ENCODE results near the gene DNAH6. TPM values are rescaled to one million over a fixed set of nuclear protein-coding genes. Genes with fewer than 3 reads are reported as not detected.

Gene DNAH6
- total RNA-seq, 1 experiment from 2014 or later, result 0.26 TPM

DNA sequence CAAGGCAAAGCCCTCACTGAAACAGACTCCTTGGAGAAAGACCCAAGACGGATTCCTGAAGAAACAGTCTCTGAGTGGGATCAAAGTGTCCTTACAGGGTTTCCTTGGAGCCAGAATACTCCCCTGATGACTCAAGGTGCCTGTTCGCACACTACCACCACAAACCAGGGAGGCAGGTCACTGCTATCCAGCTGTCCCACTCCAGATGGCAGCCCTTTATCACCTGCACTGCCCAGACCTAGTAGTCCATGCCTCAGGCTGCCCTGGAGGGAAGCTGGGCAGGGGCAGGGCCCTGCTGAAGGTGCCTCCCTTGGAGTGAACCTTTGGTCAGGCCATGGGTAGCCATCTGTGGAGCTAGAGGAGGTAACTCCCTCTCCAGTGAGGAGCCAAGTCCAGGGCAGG is 330.4 kb downstream of the DNAH6 start:
- Histone ChIP-seq H3K4me1 (ENCODE audit: insufficient read depth, low read length) (no peaks in the 10 kb centered on the region), H3K23ac (ENCODE audit: insufficient read length, low read depth, low read length) (no peak overlapping the region), H4K8ac (replicated peaks; ENCODE audit: insufficient read length, low read depth, low read length) (no peak overlapping the region), H3K9me3 (ENCODE audit: control insufficient read depth, low read depth, low read length) (no peaks in the 10 kb centered on the region), H3K79me2 (ENCODE audit: insufficient read depth, low read length) (no peaks in the 10 kb centered on the region), H3K23me2 (ENCODE audit: insufficient read length, low read depth, low read length, poor library complexity, severe bottlenecking) (no peaks in the 10 kb centered on the region), H3K14ac (ENCODE audit: insufficient read depth, low read length) (no peak overlapping the region; the same call in 1 of the 2 replicates), H3K79me1 (ENCODE audit: insufficient read depth, low read depth, low read length, poor library complexity, severe bottlenecking) (no peaks in the 10 kb centered on the region), H3K18ac (ENCODE audit: insufficient read length, low read depth, low read length) (no peak overlapping the region), H2BK15ac (ENCODE audit: low read depth, low read length) (no peak overlapping the region), H3T11ph (ENCODE audit: low read length) (no peak overlapping the region), H2AFZ (ENCODE audit: low read length) (no peak overlapping the region), H4K20me1 (ENCODE audit: control insufficient read depth, insufficient read depth, insufficient read length) (no peaks in the 10 kb centered on the region), H2BK5ac (ENCODE audit: insufficient read length, low read length) (no peak overlapping the region), H3K27me3 (ENCODE audit: insufficient read depth, low read length) (no peaks in the 10 kb centered on the region), H2BK20ac (ENCODE audit: low read depth, low read length, poor library complexity, severe bottlenecking) (no peak overlapping the region), H3K4me2 (ENCODE audit: insufficient read depth, insufficient read length, low read length) (no peak overlapping the region), H3K9ac (ENCODE audit: extremely low read depth, insufficient read length, low read length) (no peak overlapping the region), H4K91ac (ENCODE audit: insufficient read length, low read depth, low read length) (no peak overlapping the region), H3K27ac (ENCODE audit: insufficient read length, low read depth, low read length) (no peak overlapping the region), H2AK5ac (ENCODE audit: insufficient read length, low read length) (no peak overlapping the region), H3K56ac (ENCODE audit: insufficient read length, low read depth, low read length) (no peak overlapping the region), H4K5ac (ENCODE audit: insufficient read length, low read depth, low read length) (no peak overlapping the region), H2BK120ac (ENCODE audit: low read depth, low read length, poor library complexity, severe bottlenecking) (no peak overlapping the region), H2BK12ac (ENCODE audit: insufficient read length, low read depth, low read length) (no peak overlapping the region), H3K4ac (ENCODE audit: low read depth, low read length) (no peak overlapping the region)
- no peak overlapping the region for H3K27ac Mint-ChIP-seq
- no peaks in the 10 kb centered on the region; a peak in 1 of 7 replicates for H3K36me3 Mint-ChIP-seq (ENCODE audit: insufficient read depth in 1 of 3, low read depth in 3 of 3)
- no peaks in the 10 kb centered on the region for H3K9me3 Mint-ChIP-seq
- H3K4me1 Mint-ChIP-seq, result peaks cover 0 to 2% of the 10 kb centered on the region in 2 experiments; a peak in 2 of 4 replicates
- TF ChIP-seq, protein P1, sequence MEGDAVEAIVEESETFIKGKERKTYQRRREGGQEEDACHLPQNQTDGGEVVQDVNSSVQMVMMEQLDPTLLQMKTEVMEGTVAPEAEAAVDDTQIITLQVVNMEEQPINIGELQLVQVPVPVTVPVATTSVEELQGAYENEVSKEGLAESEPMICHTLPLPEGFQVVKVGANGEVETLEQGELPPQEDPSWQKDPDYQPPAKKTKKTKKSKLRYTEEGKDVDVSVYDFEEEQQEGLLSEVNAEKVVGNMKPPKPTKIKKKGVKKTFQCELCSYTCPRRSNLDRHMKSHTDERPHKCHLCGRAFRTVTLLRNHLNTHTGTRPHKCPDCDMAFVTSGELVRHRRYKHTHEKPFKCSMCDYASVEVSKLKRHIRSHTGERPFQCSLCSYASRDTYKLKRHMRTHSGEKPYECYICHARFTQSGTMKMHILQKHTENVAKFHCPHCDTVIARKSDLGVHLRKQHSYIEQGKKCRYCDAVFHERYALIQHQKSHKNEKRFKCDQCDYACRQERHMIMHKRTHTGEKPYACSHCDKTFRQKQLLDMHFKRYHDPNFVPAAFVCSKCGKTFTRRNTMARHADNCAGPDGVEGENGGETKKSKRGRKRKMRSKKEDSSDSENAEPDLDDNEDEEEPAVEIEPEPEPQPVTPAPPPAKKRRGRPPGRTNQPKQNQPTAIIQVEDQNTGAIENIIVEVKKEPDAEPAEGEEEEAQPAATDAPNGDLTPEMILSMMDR (conservative IDR thresholded peaks at IDR 0.05), result no peak
- no peak overlapping the region for H3K4me3 Mint-ChIP-seq
- no CpG with 5 or more reads among the region's 2 CpGs for WGBS (ENCODE audit: extremely low coverage, insufficient read length, low lambda C conversion rate)
- DNase-seq, result no peak
- peaks cover 48% of the 10 kb centered on the region for H3K27me3 Mint-ChIP-seq (ENCODE audit: low read depth)
